GM23338 (cell line): Measurements from ENCODE around the gene STRN. TPM values are rescaled to one million over a fixed set of nuclear protein-coding genes. Genes with fewer than 3 reads are reported as not detected.

Experiments
- ATAC-seq: fragments of 200-7000 bp; cut with Tn5 transposase; 3 replicates; pipeline ENCODE4 v1.9.1; 2020
- DNase-seq: peaks from one replicate; pipeline ENCODE4 v3.0.0-alpha.2; 2015; ENCODE audit warnings: low spot score
- H2AFZ ChIP-seq: fragments of 200-600 bp; sonication (generic); 2 replicates; pipeline ENCODE4 v1.8.0; 2016; ENCODE audit warnings: antibody characterized with exemption, mild to moderate bottlenecking, moderate library complexity
- H3F3A ChIP-seq: fragments of 200-600 bp; sonication (generic); replicated peaks from 2 replicates; pipeline ENCODE4 v1.8.0; 2017; ENCODE audit warnings: antibody characterized with exemption, mixed run types, low read depth
- H3K27ac ChIP-seq: fragments of 200-600 bp; sonication (generic); 2 replicates; pipeline ENCODE4 v1.6.1; 2016; ENCODE audit warnings: low read depth
- H3K27me3 ChIP-seq: fragments of 200-600 bp; sonication (generic); 2 replicates; pipeline ENCODE4 v1.8.0; 2016; ENCODE audit warnings: mild to moderate bottlenecking, mixed run types, moderate library complexity; ENCODE audit not compliant: insufficient read depth
- H3K36me3 ChIP-seq: fragments of 200-600 bp; sonication (generic); 2 replicates; pipeline ENCODE4 v1.8.0; 2016; ENCODE audit warnings: mild to moderate bottlenecking; ENCODE audit not compliant: insufficient read depth
- H3K4me1 ChIP-seq: fragments of 200-600 bp; sonication (generic); 2 replicates; pipeline ENCODE4 v1.8.0; 2016; ENCODE audit warnings: mild to moderate bottlenecking, moderate library complexity; ENCODE audit not compliant: insufficient read depth
- H3K4me2 ChIP-seq: fragments of 200-600 bp; sonication (generic); 2 replicates; pipeline ENCODE4 v1.7.1; 2017; ENCODE audit warnings: mixed run types
- H3K4me3 ChIP-seq: fragments of 200-600 bp; sonication (generic); 2 replicates; pipeline ENCODE4 v1.6.1; 2016; ENCODE audit warnings: mixed run types
- H3K79me2 ChIP-seq: fragments of 200-600 bp; sonication (generic); replicated peaks from 2 replicates; pipeline ENCODE4 v1.8.0; 2017; ENCODE audit warnings: mild to moderate bottlenecking; ENCODE audit not compliant: insufficient read depth
- H3K9me2 ChIP-seq: fragments of 200-600 bp; sonication (generic); 2 replicates; pipeline ENCODE4 v1.8.0; 2017; ENCODE audit not compliant: insufficient read depth
- H4K20me1 ChIP-seq: fragments of 200-600 bp; sonication (generic); replicated peaks from 2 replicates; pipeline ENCODE4 v1.8.0; 2017; ENCODE audit warnings: mild to moderate bottlenecking; ENCODE audit not compliant: insufficient read depth
- H3K27ac Mint-ChIP-seq: 2 replicates; pipeline ENCODE4 v1.8.0; 2020; ENCODE audit warnings: inconsistent platforms, mild to moderate bottlenecking, moderate library complexity, mixed read lengths
- H3K27me3 Mint-ChIP-seq: 3 replicates; pipeline ENCODE4 v1.8.0; 2022; ENCODE audit warnings: low read depth, mild to moderate bottlenecking, moderate library complexity, mixed read lengths, inconsistent platforms; ENCODE audit not compliant: insufficient read depth, poor library complexity
- H3K36me3 Mint-ChIP-seq: 3 replicates; pipeline ENCODE4 v1.8.0; 2021; ENCODE audit warnings: low read depth, mild to moderate bottlenecking, inconsistent platforms, moderate library complexity, mixed read lengths
- H3K4me1 Mint-ChIP-seq: 3 replicates; pipeline ENCODE4 v1.8.0; 2020; ENCODE audit warnings: mild to moderate bottlenecking, inconsistent platforms, mixed read lengths
- H3K4me3 Mint-ChIP-seq: 3 replicates; pipeline ENCODE4 v1.8.0; 2021; ENCODE audit warnings: moderate library complexity, mild to moderate bottlenecking, inconsistent platforms, mixed read lengths
- H3K9me3 Mint-ChIP-seq: 3 replicates; pipeline ENCODE4 v1.8.0; 2020; ENCODE audit warnings: moderate library complexity, mild to moderate bottlenecking, inconsistent platforms, mixed read lengths
- CREB1 ChIP-seq: fragments of 250-450 bp; sonication (Bioruptor Pico); IDR thresholded peaks from 2 replicates; pipeline ENCODE4 v1.5.0; 2020; ENCODE audit warnings: low read depth, mild to moderate bottlenecking, moderate library complexity
- EZH2 ChIP-seq: fragments of 200-600 bp; sonication (generic); IDR thresholded peaks from one replicate; pipeline ENCODE4 v1.8.0; 2017; ENCODE audit warnings: antibody characterized with exemption, mild to moderate bottlenecking, low read depth; ENCODE audit not compliant: unreplicated experiment
- EZH2phosphoT487 ChIP-seq: fragments of 200-600 bp; sonication (generic); IDR thresholded peaks from one replicate; pipeline ENCODE4 v1.8.1; 2018; ENCODE audit warnings: antibody characterized with exemption; ENCODE audit not compliant: unreplicated experiment
- JUNB ChIP-seq: IDR thresholded peaks from one replicate; pipeline ENCODE4 v1.6.1; 2016; ENCODE audit warnings: antibody characterized with exemption; ENCODE audit not compliant: unreplicated experiment
- NANOG ChIP-seq: IDR thresholded peaks from 2 replicates; pipeline ENCODE4 v1.6.1; 2016; ENCODE audit warnings: antibody characterized with exemption, borderline replicate concordance
- POLR2AphosphoS5 ChIP-seq: IDR thresholded peaks from 2 replicates; pipeline ENCODE4 v1.6.1; 2016; ENCODE audit warnings: antibody characterized with exemption, low read depth
- STAT1 ChIP-seq: IDR thresholded peaks from one replicate; pipeline ENCODE4 v1.6.1; 2016; ENCODE audit warnings: antibody characterized with exemption; ENCODE audit not compliant: unreplicated experiment
- ZNF114 ChIP-seq: fragments of 250-450 bp; sonication (Bioruptor Pico); IDR thresholded peaks from 2 replicates; pipeline ENCODE4 v1.5.0; 2020; ENCODE audit warnings: mild to moderate bottlenecking, moderate library complexity
- ZNF331 ChIP-seq: fragments of 250-450 bp; sonication (Bioruptor Pico); IDR thresholded peaks from 2 replicates; pipeline ENCODE4 v1.5.0; 2020; ENCODE audit warnings: low read depth, mild to moderate bottlenecking, moderate library complexity
- polyA plus RNA-seq: library from polyadenylated mRNA; unstranded; fragments of >200 nt; fragmentation: Nextera tagmentation; extraction: Ambion mirVana; gene quantifications from 2 replicates; pipeline ENCODE4 v1.2.1, GENCODE V29; 2016
- total RNA-seq: library from RNA; depleted of rRNA; stranded (reverse); fragments of >200 nt; shearing (Covaris generic); gene quantifications from 2 replicates; pipeline ENCODE4 v1.2.3, GENCODE V29; 2014
- TF ChIP-seq, protein P1 (sequence below): IDR thresholded peaks from 2 replicates; pipeline ENCODE4 v1.6.1; 2016; ENCODE audit warnings: antibody characterized with exemption
- TF ChIP-seq, protein P2 (sequence below), 2 experiments: fragments of 200-600 bp in 1 of 2; sonication (generic) in 1 of 2; conservative IDR thresholded peaks; 2 replicates each; pipeline versions ENCODE4 v1.5.1 to v1.6.1; 2016 to 2017; ENCODE audit warnings: antibody characterized with exemption in 2 of 2, low read depth in 2 of 2, mild to moderate bottlenecking in 2 of 2, moderate library complexity in 1 of 2
- TF ChIP-seq, protein P3 (sequence below): fragments of 250-450 bp; sonication (Bioruptor Pico); IDR thresholded peaks from 2 replicates; pipeline ENCODE4 v1.5.0; 2020; ENCODE audit warnings: mild to moderate bottlenecking, moderate library complexity

STRN gene
- total and polyA plus RNA-seq, 2 experiments from 2014 or later = 16.1 to 34.5 TPM

DNA sequence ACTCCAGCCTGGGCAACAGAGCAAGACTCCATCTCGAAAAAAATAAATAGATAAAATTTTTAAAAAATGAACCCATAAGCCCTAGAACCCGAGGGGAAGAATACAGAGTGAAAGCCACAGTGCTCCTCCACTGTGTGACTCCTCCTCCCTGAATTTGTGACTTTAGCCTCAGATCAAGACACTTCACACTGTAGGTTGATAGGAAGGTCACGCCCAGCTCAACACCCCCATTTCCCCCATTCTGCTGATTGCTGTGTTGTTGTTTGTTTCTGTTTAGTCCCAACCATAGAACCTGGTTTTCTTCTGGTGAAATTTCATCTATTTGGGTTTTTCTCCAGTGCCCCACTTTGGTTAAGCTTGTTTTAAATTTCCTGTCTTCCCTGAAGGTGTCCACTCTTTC is 167.6 kb downstream of the STRN start:
- H3K4me3 ChIP-seq = no peak overlapping the region
- no peak for TF ChIP-seq ZNF114
- TF ChIP-seq NANOG = no peak
- TF ChIP-seq, protein P1, sequence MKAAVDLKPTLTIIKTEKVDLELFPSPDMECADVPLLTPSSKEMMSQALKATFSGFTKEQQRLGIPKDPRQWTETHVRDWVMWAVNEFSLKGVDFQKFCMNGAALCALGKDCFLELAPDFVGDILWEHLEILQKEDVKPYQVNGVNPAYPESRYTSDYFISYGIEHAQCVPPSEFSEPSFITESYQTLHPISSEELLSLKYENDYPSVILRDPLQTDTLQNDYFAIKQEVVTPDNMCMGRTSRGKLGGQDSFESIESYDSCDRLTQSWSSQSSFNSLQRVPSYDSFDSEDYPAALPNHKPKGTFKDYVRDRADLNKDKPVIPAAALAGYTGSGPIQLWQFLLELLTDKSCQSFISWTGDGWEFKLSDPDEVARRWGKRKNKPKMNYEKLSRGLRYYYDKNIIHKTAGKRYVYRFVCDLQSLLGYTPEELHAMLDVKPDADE = no peak
- TF ChIP-seq JUNB = no peak
- TF ChIP-seq ZNF331 (CRISPR knock-in tag) = no peak
- no peak for TF ChIP-seq STAT1
- TF ChIP-seq EZH2phosphoT487 = no peak
- TF ChIP-seq, protein P2, sequence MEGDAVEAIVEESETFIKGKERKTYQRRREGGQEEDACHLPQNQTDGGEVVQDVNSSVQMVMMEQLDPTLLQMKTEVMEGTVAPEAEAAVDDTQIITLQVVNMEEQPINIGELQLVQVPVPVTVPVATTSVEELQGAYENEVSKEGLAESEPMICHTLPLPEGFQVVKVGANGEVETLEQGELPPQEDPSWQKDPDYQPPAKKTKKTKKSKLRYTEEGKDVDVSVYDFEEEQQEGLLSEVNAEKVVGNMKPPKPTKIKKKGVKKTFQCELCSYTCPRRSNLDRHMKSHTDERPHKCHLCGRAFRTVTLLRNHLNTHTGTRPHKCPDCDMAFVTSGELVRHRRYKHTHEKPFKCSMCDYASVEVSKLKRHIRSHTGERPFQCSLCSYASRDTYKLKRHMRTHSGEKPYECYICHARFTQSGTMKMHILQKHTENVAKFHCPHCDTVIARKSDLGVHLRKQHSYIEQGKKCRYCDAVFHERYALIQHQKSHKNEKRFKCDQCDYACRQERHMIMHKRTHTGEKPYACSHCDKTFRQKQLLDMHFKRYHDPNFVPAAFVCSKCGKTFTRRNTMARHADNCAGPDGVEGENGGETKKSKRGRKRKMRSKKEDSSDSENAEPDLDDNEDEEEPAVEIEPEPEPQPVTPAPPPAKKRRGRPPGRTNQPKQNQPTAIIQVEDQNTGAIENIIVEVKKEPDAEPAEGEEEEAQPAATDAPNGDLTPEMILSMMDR (conservative IDR thresholded peaks at IDR 0.05; ENCODE audit: low read depth in 2 of 2) = no peak
- TF ChIP-seq CREB1 (CRISPR knock-in tag) = no peak
- no peak for TF ChIP-seq POLR2AphosphoS5
- TF ChIP-seq, protein P3, sequence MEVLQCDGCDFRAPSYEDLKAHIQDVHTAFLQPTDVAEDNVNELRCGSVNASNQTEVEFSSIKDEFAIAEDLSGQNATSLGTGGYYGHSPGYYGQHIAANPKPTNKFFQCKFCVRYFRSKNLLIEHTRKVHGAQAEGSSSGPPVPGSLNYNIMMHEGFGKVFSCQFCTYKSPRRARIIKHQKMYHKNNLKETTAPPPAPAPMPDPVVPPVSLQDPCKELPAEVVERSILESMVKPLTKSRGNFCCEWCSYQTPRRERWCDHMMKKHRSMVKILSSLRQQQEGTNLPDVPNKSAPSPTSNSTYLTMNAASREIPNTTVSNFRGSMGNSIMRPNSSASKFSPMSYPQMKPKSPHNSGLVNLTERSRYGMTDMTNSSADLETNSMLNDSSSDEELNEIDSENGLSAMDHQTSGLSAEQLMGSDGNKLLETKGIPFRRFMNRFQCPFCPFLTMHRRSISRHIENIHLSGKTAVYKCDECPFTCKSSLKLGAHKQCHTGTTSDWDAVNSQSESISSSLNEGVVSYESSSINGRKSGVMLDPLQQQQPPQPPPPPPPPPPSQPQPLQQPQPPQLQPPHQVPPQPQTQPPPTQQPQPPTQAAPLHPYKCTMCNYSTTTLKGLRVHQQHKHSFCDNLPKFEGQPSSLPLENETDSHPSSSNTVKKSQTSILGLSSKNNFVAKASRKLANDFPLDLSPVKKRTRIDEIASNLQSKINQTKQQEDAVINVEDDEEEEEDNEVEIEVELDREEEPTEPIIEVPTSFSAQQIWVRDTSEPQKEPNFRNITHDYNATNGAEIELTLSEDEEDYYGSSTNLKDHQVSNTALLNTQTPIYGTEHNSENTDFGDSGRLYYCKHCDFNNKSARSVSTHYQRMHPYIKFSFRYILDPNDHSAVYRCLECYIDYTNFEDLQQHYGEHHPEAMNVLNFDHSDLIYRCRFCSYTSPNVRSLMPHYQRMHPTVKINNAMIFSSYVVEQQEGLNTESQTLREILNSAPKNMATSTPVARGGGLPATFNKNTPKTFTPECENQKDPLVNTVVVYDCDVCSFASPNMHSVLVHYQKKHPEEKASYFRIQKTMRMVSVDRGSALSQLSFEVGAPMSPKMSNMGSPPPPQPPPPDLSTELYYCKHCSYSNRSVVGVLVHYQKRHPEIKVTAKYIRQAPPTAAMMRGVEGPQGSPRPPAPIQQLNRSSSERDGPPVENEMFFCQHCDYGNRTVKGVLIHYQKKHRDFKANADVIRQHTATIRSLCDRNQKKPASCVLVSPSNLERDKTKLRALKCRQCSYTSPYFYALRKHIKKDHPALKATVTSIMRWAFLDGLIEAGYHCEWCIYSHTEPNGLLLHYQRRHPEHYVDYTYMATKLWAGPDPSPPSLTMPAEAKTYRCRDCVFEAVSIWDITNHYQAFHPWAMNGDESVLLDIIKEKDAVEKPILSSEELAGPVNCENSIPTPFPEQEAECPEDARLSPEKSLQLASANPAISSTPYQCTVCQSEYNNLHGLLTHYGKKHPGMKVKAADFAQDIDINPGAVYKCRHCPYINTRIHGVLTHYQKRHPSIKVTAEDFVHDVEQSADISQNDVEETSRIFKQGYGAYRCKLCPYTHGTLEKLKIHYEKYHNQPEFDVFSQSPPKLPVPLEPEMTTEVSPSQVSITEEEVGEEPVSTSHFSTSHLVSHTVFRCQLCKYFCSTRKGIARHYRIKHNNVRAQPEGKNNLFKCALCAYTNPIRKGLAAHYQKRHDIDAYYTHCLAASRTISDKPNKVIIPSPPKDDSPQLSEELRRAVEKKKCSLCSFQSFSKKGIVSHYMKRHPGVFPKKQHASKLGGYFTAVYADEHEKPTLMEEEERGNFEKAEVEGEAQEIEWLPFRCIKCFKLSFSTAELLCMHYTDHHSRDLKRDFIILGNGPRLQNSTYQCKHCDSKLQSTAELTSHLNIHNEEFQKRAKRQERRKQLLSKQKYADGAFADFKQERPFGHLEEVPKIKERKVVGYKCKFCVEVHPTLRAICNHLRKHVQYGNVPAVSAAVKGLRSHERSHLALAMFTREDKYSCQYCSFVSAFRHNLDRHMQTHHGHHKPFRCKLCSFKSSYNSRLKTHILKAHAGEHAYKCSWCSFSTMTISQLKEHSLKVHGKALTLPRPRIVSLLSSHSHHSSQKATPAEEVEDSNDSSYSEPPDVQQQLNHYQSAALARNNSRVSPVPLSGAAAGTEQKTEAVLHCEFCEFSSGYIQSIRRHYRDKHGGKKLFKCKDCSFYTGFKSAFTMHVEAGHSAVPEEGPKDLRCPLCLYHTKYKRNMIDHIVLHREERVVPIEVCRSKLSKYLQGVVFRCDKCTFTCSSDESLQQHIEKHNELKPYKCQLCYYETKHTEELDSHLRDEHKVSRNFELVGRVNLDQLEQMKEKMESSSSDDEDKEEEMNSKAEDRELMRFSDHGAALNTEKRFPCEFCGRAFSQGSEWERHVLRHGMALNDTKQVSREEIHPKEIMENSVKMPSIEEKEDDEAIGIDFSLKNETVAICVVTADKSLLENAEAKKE (CRISPR knock-in tag) = no peak
- no peak for TF ChIP-seq EZH2
- H3K36me3 ChIP-seq = no peaks in the 10 kb centered on the region
- no peaks in the 10 kb centered on the region for H3K9me2 ChIP-seq
- no peak overlapping the region for H3K27ac ChIP-seq
- H3K36me3 Mint-ChIP-seq = no peaks in the 10 kb centered on the region
- DNase-seq = no peak
- no peak overlapping the region for H3K4me2 ChIP-seq
- H3F3A ChIP-seq = no peaks in the 10 kb centered on the region
- no peaks in the 10 kb centered on the region for H3K27me3 ChIP-seq
- no peak overlapping the region for H3K27ac Mint-ChIP-seq
- H3K79me2 ChIP-seq = no peaks in the 10 kb centered on the region
- peaks cover 11% of the 10 kb centered on the region; the same call in 1 of the 2 replicates for H3K4me1 ChIP-seq
- H2AFZ ChIP-seq = no peak overlapping the region
- H4K20me1 ChIP-seq = no peaks in the 10 kb centered on the region
- no peaks in the 10 kb centered on the region for H3K9me3 Mint-ChIP-seq
- H3K4me1 Mint-ChIP-seq = peaks cover 11% of the 10 kb centered on the region
- H3K4me3 Mint-ChIP-seq = no peak overlapping the region
- H3K27me3 Mint-ChIP-seq = peaks cover 9% of the 10 kb centered on the region
- ATAC-seq = no peak
